ENCODE measurements around the gene ZBBX.

ZBBX gene

DNA sequence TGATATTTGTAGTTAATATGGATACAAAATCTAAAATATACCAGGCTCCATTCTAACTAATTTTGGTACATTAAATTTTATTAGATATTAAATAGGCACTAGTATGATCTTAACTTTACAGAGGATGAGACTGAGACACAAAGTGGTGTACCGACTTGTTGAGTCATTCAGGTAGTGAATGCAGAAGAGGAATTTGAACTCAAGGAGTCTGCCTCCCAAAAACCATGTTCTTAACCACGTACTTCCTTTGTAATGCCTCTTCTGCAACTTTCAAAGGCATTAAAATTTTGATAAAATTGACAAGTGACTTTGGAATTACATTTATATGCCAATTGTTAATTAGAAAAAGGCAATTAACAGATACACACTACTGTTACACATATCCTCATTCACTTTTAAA, 61.8 kb downstream of the ZBBX start:
- DNase-seq (ENCODE audit: low read depth, low spot score): no peak

DNA sequence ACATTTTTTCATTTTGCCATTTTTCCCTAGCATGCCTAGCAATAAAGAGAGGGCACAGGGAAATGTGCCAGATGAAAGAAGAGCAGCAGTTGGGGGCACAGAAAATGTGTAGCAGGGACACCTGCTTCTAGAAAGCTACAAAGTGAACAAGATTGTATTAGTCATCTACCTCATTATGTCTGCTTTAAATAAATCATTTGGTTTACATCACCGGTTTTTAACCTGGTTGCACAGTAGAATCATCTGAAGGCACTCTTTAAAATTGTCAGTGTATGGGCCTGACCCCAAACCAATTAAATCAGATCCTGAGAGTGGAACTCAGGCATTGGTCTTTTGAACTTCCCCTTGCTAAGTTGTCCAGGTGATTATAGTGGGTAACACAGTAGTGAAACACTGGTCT, 73.8 kb downstream of the ZBBX start:
- DNase-seq (ENCODE audit: low read depth, low spot score): no peak

DNA sequence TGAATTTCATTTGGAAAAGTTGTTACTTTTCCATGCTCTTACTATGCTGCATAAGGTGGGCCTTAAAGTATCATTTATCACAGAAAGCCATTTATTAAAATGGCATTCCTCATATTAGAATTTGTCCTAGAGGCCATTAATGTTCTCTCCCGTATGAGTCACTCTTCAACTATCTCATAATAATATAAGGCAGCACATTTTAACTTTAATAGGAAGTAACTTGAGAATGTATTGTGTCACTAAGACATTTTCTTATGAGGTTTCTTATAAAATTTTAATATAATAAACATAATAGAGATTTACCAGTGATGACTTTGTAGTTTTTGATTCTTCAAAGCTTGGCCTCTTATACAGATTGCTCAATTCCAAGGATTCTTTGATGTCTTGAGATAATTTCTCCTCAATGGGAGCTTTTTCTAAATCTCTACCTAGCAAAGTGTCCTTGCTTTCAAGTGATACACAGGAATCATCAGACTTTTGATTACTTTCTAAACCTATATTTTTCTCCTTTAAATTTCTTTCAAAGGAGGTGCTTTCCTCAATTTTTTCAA, 74.7 kb downstream of the ZBBX start:
- no peak for DNase-seq (ENCODE audit: low read depth, low spot score)

- no peak for DNase-seq (ENCODE audit: low read depth, low spot score)
Observed at GRCh38 chr3:167304077-167304476, 76.0 kb downstream of the ZBBX start.

DNA sequence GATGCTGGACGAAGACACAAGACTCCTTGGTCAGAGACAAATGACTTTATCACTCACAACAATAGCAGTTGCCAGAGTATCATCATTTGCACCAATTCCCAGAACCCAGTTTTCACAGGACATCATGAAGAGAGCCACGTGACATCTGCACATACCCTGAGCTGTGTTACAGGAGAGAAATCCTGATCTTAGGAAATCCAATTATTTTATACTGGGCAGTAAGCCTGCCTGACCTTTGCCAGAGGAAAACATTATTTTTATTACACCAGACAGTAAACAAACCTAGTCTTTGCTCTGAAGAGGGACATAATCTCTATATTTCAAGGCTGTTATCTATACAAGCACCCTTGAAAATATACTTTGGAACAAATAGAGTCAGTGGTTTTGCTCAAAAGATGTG, 77.4 kb downstream of the ZBBX start:
- DNase-seq (ENCODE audit: low read depth, low spot score): no peak

DNA sequence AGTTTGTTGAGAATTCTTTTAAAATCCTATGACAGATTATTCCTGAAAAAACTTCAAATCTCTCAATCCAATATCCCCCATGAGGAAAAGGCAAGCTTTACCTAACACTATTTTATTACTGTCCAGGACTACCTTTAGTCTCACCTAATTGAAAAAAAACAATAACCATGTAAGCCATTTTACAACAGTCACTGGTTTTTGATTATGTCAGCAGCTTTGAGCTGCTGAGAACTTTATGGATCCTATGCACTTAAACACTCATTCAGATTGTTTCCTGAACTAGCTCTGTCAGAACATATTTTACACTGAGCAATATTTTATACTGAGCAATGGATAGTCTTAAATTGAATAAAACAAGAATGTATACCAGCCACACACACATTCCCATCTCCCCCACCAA, 79.9 kb downstream of the ZBBX start:
- no peak for DNase-seq (ENCODE audit: low read depth, low spot score)

DNA sequence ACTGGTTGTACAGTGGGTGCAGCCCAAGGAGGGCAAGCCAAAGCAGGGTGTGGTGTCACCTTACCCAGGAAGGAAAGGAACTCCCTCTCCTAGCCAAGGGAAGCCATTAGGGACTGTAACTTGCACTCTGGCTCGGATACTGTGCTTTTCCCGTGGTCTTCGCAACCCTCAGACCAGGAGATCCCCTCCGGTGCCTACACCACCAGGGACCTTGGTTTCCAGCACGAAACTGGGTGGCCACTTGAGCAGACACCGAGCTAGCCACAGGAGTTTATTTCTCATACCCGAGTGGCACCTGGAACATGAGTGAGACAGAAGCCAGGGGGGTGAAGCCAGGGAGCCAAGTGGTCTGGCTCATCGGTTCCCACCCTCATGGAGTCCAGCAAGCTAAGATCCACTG, 90.7 kb downstream of the ZBBX start:
- no peak for DNase-seq (ENCODE audit: low read depth, low spot score)

DNA sequence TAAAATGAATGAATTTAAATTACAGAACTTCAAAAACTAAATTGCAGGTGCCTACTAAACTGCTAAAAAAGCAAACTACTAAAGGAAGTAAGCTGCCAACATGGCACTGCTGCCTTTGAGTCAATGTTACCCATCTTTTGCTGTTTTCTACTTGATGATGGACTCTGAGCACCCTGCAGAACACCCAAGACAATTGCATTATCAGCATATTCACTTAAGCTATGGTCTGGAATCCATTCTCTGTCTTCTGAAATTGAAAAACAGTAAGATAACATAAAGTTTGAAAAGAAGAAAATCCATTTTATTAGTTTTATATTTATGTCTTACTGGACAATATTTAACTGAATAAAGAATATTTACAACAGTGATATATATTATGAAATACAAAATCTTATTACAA, 91.4 kb downstream of the ZBBX start:
- DNase-seq (ENCODE audit: low read depth, low spot score): no peak

DNA sequence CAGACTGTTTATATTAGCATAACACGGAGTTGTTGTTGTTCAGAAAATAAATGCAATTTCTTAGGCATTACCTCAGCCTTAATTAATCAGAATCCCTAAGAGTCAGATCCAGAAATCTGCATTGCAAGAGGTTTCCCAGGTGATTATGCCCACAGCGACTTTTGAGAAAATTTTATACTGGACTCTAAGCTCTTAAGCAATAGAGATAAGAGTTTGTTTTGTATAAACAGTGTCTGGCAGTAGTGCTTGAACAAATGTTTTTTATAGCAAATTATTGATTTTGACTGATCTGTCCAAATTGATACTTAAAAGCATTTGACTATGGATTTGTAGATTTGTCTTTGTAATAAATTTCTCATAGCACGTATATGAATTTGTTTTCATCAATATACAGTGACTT, 92.8 kb downstream of the ZBBX start:
- no peak for DNase-seq (ENCODE audit: low read depth, low spot score)

- DNase-seq (ENCODE audit: low read depth, low spot score): no peak
Observed at GRCh38 chr3:167274141-167274874, 105.8 kb downstream of the ZBBX start.

DNA sequence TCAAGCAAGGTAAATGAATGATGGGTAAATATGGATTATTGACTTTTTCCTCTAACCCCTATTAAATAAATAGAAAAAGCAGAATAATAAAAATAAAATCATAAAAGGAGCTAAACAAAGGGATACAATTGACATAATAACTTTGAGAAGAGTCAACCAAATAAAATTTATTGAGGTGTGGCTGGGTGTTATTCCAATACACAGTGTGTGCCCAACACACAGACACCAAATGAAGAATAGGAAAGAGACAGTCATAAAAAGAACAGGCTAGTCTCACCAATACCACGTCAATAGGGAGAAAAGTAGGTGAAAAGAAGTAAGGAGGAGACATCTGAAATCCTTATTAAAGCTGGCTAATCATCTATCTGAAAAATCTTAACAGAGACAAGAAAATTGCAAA, 127.1 kb downstream of the ZBBX start:
- no peak for DNase-seq (ENCODE audit: low read depth, low spot score)

GRCh38 chr3:167251678-167252077, 128.4 kb downstream of the ZBBX start:
- no peak for DNase-seq (ENCODE audit: low read depth, low spot score)

GRCh38 chr3:167246252-167246651, 133.8 kb downstream of the ZBBX start:
- no peak for DNase-seq (ENCODE audit: low read depth, low spot score)

DNA sequence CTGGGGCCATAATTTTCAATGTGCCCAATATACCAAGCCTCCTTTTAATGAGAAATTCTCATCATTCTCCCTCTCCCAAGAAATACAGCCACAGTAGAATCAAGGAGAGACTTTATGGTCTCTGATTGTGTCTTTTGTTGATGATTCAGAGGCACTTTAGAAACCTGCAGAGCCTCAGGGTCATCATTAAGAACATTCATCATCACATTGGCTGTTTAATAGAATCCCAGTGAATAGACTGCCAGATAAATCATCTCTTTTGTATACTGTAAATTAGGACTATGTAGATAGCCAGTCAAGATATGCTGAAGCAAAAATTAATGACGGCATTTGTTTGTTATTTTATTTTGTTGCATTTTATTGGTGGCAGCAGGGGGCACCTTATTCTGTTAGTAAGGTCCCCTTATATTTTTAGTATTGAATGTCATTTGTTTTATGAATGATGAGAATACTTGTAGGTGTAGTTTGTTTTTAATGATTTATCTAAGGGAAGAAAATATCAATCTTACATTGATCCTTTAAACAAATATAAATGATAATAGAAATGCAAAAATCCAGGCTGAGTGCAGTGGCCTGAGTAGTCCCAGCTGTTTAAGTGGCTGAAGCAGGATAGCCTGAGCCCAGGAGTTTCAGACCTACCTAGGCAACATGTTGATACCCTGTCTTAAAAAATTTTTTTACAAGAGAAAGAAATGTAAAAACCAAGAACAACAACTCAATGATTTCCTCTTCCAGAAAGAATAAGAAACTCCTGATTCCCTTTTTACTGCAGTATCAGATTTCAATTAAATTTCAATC, 138.8 kb downstream of the ZBBX start:
- DNase-seq (ENCODE audit: low read depth, low spot score): no peak

- DNase-seq (ENCODE audit: low read depth, low spot score): no peak
Observed at GRCh38 chr3:167228135-167228534, 152.0 kb downstream of the ZBBX start.

DNA sequence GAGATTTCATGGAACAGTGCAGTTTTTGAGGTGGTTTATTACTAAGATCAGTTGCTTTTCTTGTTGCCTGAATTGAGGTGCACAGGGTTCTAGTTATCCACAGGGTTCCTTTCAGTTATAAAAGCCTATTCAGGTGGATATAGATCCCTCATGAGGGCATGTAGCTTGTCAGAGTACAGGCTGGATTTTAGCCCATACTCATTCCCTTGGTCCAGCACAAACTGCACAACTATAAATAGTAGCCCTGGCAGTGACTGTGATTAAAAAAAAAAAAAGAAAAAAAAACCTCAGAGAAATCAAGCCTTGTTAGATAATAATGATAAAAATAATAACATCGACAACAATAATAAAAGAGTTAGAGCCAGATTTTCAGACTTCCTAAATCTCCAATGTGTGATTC, 154.3 kb downstream of the ZBBX start:
- no peak for DNase-seq (ENCODE audit: low read depth, low spot score)

DNA sequence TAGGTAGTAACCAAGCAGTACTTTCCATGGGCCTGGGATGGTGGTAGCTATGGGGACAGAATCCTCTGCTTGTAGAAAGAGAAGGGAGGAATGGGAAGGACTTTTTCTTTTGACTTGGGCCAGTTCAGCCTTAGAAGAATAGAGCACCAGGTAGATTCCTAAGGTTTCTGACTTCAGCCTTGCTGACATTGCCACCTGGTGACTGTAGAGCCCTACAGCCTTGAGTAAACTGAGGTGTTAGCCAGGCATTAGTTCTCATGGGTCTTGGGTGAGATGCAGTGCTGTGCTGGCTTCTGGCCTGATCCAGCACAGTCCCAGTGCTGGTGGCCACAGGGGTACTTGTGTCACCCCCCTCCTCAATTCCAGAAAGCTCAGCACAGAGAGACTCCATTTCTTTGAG, 171.1 kb downstream of the ZBBX start:
- DNase-seq (ENCODE audit: low read depth, low spot score): no peak

DNA sequence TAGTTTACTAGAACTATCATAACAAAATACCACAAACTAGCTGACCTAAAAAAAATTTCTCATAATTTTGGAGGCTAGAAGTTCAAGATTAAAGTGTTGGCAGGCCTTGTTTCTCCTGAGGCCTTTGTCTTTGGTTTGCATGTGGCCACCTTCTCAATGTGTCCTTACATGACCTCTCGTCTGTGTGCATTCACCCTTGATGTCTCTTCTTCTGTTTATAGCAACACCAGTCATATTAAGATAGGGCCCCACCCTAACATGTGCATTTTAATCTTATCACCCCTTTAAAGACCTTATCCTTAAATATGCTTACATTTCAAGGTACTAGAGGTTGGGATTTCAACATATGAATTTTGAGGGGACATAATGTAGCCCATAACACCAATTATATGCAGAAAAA, 177.0 kb downstream of the ZBBX start:
- no peak for DNase-seq (ENCODE audit: low read depth, low spot score)

- DNase-seq (ENCODE audit: low read depth, low spot score): no peak
Observed at GRCh38 chr3:167198949-167199600, 181.0 kb downstream of the ZBBX start.
